ENCODE measurements around the gene PCGF3. TPM values are rescaled to one million over a fixed set of nuclear protein-coding genes. Genes with fewer than 3 reads are reported as not detected.

The PCGF3 gene
- total and polyA plus RNA-seq, 10 of the 15 experiments (the other 5 are each of a cell fraction or from before 2014, with no cell fraction given), result 2.2 to 43.8 (median 15.9) TPM

DNA sequence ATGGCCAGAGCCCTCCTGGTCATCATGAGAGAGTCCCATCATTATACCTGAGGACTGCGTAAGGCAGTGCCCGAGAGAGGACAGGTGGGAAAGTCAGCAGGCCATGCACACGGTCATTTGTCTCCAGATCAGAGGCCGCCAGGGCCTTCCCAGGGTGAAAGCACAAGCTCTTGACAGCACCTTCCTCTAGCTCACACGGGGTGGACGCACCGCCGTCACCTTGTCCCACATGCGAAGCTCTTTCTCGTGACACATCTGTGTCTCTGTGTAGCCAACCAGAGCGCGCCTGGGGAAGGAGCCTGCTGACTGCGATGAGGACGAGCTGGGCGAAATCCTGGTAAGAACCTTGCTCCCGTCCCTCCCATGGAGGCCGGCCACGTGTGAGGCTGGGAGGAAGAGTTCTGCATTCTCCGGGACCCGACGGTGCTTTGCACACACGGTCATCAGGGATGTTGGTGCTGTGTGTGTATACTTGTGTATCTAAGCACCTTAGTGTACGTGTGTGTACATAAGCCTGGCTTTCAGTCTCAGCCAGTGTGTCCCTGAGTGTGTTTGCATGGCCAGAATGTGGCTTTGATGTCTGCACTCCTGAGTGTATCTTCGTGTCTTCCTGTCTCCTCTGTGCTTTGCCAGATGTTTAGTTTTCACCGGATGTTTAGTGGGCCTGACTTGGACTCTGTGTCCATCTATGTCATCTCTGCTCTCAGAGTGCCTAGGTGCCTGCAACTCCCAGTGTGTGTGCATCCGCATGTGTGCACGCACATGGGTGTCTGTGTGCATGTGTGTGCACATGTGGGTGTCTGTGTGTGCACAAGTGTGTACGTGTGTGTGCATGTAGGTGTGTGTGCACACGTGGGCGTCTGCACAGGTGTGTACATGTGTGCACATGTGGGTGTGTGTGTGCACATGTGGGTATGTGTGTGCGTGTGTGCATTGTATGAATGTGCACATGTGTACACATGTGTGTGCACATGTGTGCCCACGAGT is 46.7 kb upstream of the PCGF3 start:
- in situ Hi-C loops (cut with MboI), result no loop called here
- no peaks in the 10 kb centered on the region for H4K20me1 ChIP-seq (ENCODE audit: control insufficient read depth, insufficient read depth)
- no peak overlapping the region for H3K27ac ChIP-seq (ENCODE audit: control insufficient read depth, insufficient read depth)
- no peak for ATAC-seq
- no peak for TF ChIP-seq NFXL1 (IDR thresholded peaks at IDR 0.05; ENCODE audit: borderline replicate concordance)
- no peak for TF ChIP-seq SMAD1 (IDR thresholded peaks at IDR 0.05; ENCODE audit: low read depth, partially characterized antibody)
- TF ChIP-seq ZZZ3 (IDR thresholded peaks at IDR 0.05; ENCODE audit: control insufficient read depth, insufficient read length, low read depth), result no peak
- TF ChIP-seq ZNF622 (IDR thresholded peaks at IDR 0.05), result no peak
- TF ChIP-seq IRF4 (IDR thresholded peaks at IDR 0.05; ENCODE audit: low read depth, low read length), result no peak
- TF ChIP-seq, protein P1, sequence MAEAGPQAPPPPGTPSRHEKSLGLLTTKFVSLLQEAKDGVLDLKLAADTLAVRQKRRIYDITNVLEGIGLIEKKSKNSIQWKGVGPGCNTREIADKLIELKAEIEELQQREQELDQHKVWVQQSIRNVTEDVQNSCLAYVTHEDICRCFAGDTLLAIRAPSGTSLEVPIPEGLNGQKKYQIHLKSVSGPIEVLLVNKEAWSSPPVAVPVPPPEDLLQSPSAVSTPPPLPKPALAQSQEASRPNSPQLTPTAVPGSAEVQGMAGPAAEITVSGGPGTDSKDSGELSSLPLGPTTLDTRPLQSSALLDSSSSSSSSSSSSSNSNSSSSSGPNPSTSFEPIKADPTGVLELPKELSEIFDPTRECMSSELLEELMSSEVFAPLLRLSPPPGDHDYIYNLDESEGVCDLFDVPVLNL (IDR thresholded peaks at IDR 0.05; ENCODE audit: low read depth, low read length), result no peak
- no peak for TF ChIP-seq EZH2 (IDR thresholded peaks at IDR 0.05; ENCODE audit: borderline replicate concordance, control insufficient read depth, low read depth, low read length)
- no peak for TF ChIP-seq POU2F2 (IDR thresholded peaks at IDR 0.05; ENCODE audit: borderline replicate concordance, low read depth, low read length)
- no peak for TF ChIP-seq MYC (IDR thresholded peaks at IDR 0.05; ENCODE audit: insufficient read depth, insufficient read length, insufficient replicate concordance, low read length, severe bottlenecking)
- TF ChIP-seq GATAD2B (conservative IDR thresholded peaks at IDR 0.05; ENCODE audit: low read depth), result no peak
- no peaks in the 10 kb centered on the region for H3K4me1 ChIP-seq (ENCODE audit: control insufficient read depth, insufficient read depth, low read length)
- no peaks in the 10 kb centered on the region; the same call in 2 of the 3 replicates for H3K9me3 ChIP-seq (replicated peaks; ENCODE audit: control insufficient read depth, insufficient read depth, low read length)
- 75% methylated on average over 32 of the region's 32 CpGs for WGBS (ENCODE audit: insufficient coverage, insufficient replicate concordance, low lambda C conversion rate, missing lambda C conversion rate)
- no peaks in the 10 kb centered on the region for H3K27me3 ChIP-seq (replicated peaks in 1 of 2; ENCODE audit: control insufficient read depth in 2 of 2, insufficient read depth in 2 of 2, low read length in 1 of 2)
- ChIA-PET RAD21 (ENCODE audit: unreplicated experiment) (no interaction called here), POLR2A (no interaction called here), CTCF (no interaction called here), SMC1A (ENCODE audit: uncharacterized antibody, unreplicated experiment) (no interaction called here)
- H3K4me3 ChIP-seq, result no peak overlapping the region
- FAIRE-seq, result no peak
- no peak overlapping the region for H3K4me2 ChIP-seq (ENCODE audit: control insufficient read depth, insufficient read depth)
- no peaks in the 10 kb centered on the region for H3K36me3 ChIP-seq (ENCODE audit: control insufficient read depth in 2 of 2, insufficient read depth in 2 of 2, low read length in 1 of 2)
- H3K79me2 ChIP-seq (ENCODE audit: control insufficient read depth, insufficient read depth, low read length), result no peaks in the 10 kb centered on the region; the same call in 1 of the 2 replicates
- H2AFZ ChIP-seq (ENCODE audit: control insufficient read depth, low read depth, low read length), result no peak overlapping the region
- DNase-seq (ENCODE audit: low read depth, low spot score), result no peak
- intact Hi-C loops (cut with micrococcal nuclease; ENCODE audit: unreplicated experiment), result no loop called here
- no peak overlapping the region for H3K9ac ChIP-seq (ENCODE audit: control insufficient read depth, insufficient read depth, low read length)
- BruUV-seq (replicated peaks), result no TSS peak

Data from GM12878 (cell line).